ENCODE measurements around the gene COL1A1.

DNA sequence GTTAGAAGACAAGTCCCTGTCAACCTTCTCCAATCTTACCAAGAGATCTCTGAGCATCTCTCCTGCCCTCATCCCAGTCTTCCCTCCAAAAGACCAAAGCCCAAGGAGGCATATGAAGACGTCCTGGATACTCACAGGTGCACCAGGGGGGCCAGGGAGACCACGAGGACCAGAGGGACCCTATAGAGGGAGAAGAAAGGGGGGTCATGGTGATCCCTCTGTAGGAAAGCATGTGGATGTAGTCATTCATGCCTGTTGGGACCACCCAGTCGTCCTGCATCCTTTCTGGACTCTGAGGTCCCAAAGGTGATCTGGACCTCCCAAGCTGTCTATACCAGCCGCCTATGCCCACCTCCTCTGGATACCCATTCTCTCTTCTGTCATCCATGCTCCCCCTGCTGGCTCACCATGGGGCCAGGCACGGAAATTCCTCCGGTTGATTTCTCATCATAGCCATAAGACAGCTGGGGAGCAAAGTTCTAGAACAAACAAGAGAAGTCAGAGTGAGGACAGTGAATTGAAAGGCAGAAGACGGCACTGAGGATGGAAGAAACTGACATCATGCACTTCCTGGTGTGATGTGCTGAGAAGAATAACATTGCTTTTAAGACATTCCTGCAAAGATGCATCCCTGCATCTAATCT is 3.3 kb downstream of the COL1A1 start:
- TF ChIP-seq, protein P1, sequence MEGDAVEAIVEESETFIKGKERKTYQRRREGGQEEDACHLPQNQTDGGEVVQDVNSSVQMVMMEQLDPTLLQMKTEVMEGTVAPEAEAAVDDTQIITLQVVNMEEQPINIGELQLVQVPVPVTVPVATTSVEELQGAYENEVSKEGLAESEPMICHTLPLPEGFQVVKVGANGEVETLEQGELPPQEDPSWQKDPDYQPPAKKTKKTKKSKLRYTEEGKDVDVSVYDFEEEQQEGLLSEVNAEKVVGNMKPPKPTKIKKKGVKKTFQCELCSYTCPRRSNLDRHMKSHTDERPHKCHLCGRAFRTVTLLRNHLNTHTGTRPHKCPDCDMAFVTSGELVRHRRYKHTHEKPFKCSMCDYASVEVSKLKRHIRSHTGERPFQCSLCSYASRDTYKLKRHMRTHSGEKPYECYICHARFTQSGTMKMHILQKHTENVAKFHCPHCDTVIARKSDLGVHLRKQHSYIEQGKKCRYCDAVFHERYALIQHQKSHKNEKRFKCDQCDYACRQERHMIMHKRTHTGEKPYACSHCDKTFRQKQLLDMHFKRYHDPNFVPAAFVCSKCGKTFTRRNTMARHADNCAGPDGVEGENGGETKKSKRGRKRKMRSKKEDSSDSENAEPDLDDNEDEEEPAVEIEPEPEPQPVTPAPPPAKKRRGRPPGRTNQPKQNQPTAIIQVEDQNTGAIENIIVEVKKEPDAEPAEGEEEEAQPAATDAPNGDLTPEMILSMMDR (IDR thresholded peaks at IDR 0.05; ENCODE audit: insufficient read depth, low read length) = peak; percentile 86
- no peak for TF ChIP-seq POLR2AphosphoS5 (IDR thresholded peaks at IDR 0.05; ENCODE audit: low read depth)
- TF ChIP-seq, protein P2, sequence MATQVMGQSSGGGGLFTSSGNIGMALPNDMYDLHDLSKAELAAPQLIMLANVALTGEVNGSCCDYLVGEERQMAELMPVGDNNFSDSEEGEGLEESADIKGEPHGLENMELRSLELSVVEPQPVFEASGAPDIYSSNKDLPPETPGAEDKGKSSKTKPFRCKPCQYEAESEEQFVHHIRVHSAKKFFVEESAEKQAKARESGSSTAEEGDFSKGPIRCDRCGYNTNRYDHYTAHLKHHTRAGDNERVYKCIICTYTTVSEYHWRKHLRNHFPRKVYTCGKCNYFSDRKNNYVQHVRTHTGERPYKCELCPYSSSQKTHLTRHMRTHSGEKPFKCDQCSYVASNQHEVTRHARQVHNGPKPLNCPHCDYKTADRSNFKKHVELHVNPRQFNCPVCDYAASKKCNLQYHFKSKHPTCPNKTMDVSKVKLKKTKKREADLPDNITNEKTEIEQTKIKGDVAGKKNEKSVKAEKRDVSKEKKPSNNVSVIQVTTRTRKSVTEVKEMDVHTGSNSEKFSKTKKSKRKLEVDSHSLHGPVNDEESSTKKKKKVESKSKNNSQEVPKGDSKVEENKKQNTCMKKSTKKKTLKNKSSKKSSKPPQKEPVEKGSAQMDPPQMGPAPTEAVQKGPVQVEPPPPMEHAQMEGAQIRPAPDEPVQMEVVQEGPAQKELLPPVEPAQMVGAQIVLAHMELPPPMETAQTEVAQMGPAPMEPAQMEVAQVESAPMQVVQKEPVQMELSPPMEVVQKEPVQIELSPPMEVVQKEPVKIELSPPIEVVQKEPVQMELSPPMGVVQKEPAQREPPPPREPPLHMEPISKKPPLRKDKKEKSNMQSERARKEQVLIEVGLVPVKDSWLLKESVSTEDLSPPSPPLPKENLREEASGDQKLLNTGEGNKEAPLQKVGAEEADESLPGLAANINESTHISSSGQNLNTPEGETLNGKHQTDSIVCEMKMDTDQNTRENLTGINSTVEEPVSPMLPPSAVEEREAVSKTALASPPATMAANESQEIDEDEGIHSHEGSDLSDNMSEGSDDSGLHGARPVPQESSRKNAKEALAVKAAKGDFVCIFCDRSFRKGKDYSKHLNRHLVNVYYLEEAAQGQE (IDR thresholded peaks at IDR 0.05; ENCODE audit: insufficient replicate concordance, low read depth) = no peak

Data from HL-60 (cell line).